ENCODE data around the gene TMEM198. TPM values are rescaled to one million over a fixed set of nuclear protein-coding genes. Genes with fewer than 3 reads are reported as not detected.

The TMEM198 gene
- total RNA-seq, 1 experiment from 2014 or later = 1.8 TPM

GRCh38 chr2:219524817-219525216 is 19.0 kb upstream of the TMEM198 start:
- no peak for DNase-seq (ENCODE audit: low read depth)

- no peak for DNase-seq (ENCODE audit: low read depth)
These were observed 18.1 kb upstream of the TMEM198 start for GRCh38 chr2:219525533-219526232.

- DNase-seq (ENCODE audit: low read depth) = no peak
These were observed 17.3 kb upstream of the TMEM198 start for GRCh38 chr2:219526320-219527075.

- DNase-seq (ENCODE audit: low read depth) = no peak
These were observed 16.8 kb upstream of the TMEM198 start for GRCh38 chr2:219527076-219527394.

DNA sequence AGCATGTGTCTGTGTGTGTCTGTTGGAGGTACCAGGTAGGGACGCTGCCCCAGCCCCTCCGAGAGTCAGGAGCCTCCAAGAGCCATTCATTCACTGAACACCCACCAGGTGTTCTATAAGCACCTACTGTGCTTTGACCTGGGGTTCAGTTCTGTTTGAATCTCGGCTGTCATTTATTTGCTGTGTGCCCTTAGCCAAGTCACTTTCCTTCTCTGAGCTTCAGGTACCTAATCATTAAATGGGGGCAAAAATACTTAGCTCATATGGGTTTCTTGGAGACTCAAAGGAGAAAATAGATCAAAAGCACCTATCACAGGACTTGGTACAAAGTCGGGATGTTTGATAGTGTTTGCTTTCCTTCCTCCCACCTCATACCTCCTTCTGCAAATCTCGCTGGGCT is 16.4 kb upstream of the TMEM198 start:
- no peak for DNase-seq (ENCODE audit: low read depth)

DNA sequence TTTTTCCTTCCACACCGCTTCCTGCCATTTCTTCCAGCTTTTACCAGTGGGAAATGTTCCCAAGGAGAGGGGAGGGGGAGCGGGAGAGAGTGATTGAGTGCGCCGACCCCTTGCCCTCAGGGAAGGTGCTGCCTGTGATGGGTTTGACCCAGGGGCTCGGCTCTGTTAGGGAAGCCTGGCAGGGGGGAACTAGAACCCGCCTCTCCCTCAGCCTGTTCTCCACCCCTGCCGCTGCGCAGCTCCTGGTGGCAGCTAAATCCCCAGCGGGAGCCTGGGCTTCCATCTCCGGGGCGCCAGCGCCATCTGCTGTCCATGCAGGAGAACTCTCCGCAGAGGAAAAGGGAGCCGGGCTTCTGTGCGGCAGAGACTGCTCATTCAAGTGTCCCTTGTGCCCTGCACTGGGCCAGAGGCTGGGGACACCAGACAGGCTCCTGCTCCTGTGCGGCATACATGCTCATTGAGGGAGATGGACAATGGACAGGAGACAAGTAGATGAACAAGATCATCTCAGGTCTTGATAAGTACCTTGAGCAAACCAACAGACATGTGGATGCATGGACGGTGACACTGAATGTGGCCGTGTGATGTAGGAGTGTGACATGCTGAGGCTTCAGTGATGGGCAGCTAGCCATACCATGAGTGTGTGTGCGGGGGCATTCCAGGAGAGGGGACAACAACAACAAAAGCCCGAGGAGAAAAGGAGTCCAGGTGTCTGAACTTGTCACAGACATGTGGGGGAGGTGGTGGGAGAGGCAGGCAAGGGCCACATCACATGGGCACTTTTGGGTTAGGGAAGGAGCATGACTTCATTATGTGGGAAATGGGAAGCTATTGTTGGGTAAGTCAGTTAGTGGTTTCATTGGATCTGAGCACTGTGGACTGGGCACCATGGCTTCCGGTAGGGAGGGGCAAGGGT is 13.5 kb upstream of the TMEM198 start:
- peak; percentile 71 for DNase-seq (ENCODE audit: low read depth)

DNA sequence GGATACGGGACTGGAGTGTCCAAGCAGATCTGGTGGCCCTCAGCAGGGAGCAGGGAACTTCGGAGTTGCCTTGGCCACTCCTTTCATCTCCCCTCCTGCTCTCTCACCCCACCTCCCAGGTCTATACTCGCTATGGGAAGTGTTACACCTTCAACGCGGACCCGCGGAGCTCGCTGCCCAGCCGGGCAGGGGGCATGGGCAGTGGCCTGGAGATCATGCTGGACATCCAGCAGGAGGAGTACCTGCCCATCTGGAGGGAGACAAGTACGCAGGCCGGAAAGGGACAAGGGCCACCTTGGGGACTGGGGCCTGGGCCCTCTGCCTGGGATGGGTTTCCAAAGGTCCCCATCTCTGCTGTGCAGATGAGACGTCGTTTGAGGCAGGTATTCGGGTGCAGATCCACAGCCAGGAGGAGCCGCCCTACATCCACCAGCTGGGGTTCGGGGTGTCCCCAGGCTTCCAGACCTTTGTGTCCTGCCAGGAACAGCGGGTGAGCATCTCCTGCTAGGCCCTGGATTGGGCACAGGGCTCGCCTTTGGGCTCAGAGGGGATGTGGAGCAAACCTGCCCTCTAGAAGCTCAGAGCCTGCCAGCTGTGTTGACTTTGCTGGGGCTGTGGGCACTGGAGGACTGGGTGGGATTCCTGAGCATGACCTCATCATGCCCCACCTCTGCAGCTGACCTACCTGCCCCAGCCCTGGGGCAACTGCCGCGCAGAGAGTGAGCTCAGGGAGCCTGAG is 12.0 kb upstream of the TMEM198 start:
- no peak for DNase-seq (ENCODE audit: low read depth)

DNA sequence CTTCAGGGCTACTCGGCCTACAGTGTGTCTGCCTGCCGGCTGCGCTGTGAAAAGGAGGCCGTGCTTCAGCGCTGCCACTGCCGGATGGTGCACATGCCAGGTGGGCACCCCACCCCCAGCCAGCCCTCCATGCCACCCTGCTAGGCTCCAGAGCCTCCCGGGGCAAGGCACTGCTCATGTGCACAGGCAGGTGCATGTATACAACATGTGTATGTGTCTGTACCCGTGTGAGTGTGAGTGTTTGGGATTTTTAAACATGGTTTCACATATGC is 11.5 kb upstream of the TMEM198 start:
- no peak for DNase-seq (ENCODE audit: low read depth)

DNA sequence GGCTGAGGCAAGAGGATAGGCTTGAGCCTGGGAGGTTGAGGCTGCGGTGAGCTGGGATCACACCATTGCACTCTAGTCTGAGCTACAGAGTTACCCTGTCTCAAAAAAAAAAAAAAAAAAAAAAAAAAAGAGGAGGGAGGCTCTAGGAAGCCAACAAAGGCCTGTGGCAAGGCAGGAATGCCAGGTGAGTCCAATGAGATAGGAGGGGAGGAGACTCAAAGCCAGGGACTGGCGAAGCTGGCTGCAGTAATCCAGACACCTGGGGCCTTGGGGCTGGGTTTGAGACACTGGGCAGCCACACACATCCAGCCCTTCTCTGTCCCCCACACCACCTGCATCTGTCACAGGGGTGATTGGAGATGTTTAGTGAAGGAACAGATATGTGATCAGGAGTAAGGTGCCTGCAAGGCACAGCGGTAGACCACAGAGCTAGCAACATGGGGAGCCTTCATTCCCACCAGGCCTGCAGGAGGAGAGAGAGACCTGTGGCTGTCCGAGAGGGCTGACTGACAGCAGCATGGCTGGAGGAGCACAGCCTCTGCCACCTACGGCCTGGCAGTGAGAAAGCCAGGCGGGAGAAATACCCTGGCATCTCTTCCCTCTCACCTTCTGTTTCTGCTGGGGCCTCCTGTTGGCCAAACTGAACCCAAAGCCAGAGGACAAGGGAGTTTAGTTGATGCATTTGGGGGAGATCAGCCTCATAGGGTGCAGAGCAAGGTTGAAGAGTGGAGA is 9.7 kb upstream of the TMEM198 start:
- DNase-seq (ENCODE audit: low read depth) = no peak

- DNase-seq (ENCODE audit: low read depth) = no peak
These were observed 7.4 kb upstream of the TMEM198 start for GRCh38 chr2:219536425-219536824.

DNA sequence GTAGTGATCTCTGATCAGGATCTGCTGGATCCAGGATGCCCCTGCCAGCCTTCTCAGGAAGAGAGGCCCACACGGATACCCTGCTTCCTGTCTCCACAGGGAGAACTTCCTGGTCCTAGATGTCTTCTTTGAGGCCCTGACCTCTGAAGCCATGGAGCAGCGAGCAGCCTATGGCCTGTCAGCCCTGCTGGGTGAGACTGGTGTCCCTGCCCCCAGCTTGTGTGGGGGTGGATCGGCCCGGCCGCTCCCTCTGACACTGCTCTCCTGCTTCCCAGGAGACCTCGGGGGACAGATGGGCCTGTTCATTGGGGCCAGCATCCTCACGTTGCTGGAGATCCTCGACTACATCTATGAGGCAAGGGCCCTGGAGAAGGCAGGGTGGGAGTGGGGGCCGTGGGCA is 6.9 kb upstream of the TMEM198 start:
- no peak for DNase-seq (ENCODE audit: low read depth)

DNA sequence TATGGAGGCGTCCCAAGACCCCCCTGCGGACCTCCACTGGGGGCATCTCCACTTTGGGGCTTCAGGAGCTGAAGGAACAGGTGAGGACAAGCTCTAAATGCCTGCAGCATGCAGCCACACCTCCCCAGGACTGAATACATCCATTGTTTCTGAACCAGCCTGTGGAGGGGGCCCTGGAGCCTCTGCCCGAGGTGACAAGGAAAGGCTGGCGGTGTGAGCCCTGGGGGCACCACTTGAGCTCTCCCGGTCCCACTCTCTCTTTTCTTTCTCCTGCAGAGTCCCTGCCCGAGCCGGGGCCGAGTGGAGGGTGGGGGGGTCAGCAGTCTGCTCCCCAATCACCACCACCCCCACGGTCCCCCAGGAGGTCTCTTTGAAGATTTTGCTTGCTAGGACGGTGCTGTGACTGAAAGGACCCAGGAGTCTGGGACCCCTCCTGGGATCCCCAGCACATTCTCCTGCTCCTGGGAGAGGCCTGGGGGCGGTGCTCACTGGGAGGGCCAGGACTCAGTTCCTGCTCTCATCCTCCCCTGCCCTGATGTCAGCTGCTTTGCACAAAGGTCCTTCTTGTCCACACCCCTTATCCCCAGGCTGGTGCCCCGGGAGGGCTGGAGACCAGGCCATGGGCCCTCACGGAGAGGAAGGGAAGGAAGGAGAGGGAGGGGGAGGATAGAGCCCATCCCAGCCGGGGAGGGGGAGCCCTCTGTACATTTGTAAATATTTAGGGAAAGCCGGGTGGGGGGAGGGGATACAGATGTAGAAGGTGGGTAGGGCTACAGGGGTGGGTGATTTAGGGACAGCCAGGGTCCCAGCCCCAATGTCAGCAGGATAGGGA is 6.0 kb upstream of the TMEM198 start:
- DNase-seq (ENCODE audit: low read depth) = no peak

GRCh38 chr2:219538504-219538951 is 5.3 kb upstream of the TMEM198 start:
- DNase-seq (ENCODE audit: low read depth) = no peak

DNA sequence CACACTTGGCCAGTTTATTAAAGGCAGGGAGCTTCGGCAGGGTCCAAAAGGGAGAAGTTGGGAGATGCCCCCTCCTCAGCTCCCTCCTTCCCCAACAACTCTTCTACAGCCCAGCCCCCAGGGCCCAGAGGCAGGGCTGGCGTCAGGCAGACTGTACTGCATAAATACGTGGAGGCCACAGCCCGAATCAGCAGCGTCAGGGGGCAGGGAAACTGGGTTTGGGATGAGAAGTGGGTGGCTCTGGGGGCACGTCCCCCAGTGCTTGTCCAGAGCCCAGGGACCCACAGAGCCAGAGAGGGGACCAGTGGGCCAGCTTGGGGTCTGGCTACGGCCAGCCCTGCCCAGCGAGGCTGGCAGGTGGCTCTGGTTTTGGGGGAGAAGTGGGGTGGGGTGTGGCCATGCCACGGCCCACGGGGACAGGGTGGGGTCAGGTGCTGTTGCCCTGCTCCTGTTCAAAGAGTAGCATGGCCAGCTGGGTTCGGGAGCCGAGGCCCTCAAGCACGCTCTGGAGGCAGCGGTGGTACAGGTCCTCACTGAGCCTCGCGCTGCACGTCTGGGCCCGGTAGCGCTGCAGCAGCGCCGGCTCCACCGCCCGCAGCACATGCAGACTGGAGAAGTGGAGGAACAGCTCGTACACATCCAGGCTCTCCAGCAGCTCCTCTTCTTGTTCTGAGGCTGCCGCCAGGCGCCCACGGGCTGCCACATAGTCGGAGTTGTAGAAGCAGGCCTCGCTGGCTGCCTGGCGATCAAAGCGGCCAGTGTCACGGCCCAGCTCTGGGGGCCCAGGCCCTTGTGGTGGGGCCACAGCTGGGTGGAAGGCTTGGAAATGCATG is 4.7 kb upstream of the TMEM198 start:
- DNase-seq (ENCODE audit: low read depth) = no peak

DNA sequence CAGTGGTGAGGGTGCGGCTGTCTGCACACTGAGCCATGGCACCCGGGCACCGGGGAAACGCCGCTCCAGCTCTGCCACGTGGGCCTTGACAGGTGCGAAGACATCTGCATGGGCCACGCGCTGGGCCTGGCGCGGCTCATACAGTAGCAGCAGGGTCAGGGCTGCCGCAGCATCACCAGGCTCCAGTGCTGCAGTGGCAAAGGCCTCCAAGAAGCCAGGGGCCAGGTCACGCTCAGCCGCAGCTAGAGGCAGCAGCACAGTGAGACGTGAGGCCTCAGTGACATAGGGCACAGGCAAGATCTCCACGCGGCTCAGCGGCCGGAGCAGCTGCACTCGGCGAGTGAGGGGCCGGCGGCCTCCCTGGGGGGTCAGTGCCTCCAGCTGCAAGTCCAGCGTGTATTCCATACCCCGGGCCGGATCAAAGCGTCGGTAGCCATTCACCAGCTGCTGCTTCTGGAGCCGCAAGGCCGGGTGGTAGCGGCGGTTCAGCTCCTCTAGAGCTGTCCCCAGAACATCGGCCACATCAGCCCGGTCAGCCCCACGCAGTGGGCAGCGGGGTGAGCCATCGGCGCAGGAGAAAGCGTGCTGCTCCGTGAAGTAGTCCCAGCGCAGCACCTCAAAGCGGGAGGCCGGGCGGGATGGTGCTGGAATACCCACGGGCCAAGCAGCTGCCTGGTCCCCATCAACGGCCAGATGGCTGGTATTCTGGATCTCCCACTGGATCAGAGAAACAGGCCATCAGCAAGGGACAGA is 3.7 kb upstream of the TMEM198 start:
- no peak for DNase-seq (ENCODE audit: low read depth)

DNA sequence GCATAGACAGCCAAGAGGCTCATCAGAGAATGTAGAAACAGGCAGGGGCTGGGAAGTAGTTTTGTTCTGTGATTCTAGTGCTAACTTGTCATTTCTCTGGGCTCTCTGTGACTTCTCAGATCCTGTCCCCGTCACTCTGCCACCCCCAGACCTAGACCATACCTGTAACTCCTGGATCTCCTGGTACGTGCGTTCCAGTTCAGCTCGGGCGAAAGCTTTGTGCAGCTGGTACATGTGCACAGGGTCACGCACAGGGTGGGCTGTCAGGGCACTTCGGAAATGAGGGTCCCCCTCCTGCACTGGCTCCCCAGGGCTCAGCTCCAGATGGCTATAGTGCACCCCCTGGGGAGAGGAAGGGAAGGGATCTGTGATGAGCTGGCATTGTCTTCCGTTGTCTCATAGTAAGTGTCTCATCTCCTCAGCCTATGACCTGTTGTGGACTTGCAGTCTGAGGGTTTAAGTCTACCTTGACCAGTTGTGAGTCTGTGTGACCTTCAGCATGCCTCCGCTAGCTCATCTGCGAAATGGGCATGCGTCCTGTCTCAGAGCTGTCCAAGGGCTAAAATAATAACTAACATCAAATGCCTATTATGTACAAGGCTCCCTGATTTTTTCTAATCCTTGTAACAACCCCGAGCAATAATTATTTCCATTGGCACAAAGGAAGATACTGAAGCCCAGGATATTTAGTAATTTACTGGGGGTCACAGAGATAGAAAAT is 2.9 kb upstream of the TMEM198 start:
- DNase-seq (ENCODE audit: low read depth) = no peak

DNA sequence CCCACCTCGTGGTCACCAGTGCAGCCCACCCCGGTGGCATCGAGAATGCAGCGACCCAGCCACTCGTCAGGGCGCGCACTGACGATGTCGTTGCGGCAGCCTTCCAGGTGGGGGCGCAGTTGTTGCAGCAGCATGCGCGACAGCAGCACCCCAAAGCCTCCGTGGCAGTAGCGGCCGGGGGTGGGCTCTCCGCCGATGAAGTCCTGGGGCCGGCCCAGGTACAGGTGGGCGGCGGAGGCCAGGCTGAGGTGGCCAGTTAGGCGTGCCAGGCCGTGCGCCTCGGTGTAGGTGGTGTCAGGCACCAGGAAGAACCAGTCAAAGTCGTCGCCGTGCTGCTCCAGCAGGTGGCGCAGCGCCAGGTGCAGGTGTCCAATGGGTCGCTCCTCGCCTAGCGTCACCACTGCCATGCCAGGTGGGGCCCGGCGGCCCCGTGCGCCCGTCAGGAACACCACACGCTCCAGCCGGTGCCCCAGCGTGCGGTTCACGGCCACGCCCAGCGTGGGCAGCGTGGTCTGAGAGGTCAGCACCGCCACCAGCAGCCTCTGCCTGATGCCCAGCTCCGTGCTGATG is 2.1 kb upstream of the TMEM198 start:
- peak; percentile 61 for DNase-seq (ENCODE audit: low read depth)

Measured in HT1080 (cell line).